Stimulated activated CD4-positive, alpha-beta T cell treated with anti-CD3 and anti-CD28 coated beads, Interleukin-15, amount 100 ng/mL, for 24 hours (primary cell): ENCODE measurements around the gene GPR45.

Experiments used
- DNase-seq: peaks from one replicate; pipeline ENCODE4 v3.0.0-alpha.2; 2020

GPR45 gene

DNA sequence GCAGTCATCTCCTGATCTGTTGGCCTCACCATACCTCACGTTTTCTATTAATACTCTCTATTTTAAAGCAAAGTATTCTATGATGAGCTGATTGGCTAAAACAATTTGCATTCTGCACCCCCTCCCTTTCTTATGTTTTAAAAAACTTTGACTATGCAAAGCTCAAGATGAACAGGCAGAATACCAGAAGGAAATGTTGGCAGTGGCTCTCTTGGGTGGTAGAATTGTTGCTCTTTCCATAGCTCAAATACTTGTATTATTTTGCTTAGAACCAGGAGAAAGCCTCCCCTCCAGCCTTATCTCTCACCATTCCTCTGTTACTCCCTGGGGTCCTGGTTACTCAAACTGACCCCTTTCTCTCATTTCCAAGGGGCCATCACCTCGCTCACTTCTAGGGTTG is 14.4 kb downstream of the GPR45 start:
- DNase-seq = no peak

DNA sequence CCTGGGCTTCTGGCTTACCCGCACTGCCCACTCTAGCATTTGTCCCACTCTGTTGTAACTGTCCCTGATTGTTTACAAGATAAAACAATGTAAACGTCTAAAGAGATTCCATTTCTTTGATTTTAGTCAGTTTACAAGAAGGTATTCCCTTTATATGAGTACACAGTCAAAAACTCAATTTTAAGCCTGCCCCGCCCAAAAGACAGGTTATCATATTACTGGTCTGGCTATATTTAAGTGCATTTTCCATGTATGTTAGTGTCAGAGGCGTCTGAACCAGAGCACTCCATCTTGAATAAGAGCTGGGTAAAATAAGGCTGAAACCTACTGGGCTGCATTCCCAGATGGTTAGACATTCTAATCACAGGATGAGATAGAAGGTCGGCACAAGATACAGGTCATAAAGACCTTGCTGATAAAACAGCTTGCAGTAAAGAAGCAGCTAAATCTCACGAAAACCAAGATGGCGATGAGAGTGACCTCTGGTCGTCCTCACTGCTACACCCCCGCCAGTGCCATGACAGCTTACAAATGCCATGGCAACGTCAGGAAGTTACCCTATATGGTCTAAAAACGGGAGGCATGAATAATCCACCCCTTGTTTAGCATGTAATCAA is 15.0 kb downstream of the GPR45 start:
- DNase-seq = no peak

DNA sequence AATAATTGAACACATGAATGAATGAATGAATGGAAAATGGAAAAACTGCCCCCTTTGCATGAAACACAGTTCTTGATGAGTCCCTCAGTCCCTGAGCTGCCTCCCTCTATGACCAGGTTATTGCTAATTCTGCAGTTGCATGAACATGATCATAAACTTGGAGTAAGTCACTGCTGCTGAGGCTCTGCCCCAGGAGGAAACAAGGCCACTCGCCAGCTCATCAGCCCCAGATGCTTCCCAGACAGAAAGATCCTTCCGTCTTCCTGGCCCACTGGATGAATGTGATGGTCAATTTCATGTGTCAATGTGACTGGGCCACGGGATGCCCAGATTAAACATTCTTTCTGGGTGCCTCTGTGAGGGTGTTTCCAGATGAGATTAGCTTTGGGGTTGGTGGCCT is 16.4 kb downstream of the GPR45 start:
- DNase-seq = no peak

DNA sequence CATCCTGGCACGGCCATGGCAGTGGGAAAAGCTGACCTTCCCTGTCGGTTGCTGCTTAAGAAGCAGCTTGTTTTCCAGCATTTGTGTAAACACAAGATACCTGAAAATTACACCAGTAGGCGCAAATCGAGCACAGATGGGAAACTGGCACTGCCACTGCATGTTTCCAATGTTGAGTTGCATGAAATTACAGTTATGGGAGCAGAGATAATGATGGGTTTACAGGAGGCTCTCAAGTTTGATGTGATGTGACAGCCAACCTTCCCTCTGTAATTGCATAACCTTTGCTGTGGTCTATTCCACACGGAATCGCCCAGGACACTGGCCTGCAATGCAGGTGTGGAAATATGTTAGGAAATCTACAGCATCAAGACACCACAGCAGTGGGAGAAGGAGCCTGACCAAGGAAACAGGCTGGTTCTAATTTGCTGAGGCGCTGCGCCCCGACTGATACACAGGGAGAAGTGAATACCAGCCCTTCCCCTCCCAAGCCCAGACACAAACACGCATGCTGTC is 17.4 kb downstream of the GPR45 start:
- no peak for DNase-seq

DNA sequence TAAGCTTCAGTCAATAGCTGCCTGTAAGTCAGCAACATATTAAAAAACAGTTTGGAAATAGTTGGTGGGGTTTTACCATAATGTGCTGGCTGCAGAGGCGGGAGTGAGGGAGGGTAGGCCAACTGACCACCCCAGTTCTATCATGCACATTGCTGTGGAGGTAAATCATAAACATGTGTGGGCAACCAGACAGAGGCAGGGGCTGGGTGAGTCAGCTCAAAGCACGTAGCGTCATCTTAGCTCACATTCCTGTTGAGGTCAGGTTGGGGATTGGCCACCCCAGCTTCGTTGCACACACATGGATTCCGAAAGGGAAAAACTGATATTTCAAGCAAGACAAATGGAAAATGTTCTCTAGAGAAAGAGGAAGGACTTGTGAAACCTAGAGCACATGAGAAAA is 19.5 kb downstream of the GPR45 start:
- no peak for DNase-seq

DNA sequence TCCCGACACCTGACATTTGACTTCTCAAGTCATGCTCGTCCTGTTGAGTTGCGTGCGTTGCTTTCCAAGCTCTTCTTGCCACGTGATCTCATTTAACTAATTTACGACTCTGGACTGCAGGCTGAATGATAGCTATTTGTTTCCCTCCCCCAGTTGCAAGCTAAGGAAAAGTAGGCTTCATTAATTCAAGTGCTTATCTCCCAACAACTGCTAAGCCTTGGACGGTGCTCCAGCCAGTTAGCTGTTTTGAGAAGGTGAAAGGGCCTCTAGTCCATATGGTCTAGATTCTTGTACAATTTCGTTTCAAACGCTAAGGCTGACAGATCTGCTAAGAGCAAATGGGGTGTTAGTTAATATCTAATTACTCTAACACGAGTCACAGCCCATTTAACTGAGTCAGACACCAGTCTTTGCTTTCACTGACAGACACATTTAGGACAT is 21.1 kb downstream of the GPR45 start:
- no peak for DNase-seq

DNA sequence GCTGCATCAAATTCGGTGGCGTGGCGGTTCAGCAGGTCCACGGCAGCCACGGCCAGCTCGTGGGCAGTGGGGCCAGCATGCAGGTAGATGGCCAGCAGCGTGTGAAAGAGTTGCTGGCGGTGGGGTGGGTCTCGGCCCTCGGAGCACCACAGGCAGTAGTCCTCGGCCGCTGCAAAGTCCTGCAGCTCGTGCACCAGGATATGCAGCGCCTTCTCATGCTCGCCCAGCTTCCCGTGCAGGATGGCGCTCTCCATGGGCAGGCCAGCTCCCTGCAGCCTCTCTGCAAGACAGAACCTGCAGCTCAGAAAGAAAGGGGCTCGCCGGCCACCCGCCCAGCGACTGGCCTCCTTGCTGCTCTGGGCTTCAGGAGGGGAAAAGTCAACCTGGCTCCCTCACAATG is 27.9 kb downstream of the GPR45 start:
- no peak for DNase-seq

DNA sequence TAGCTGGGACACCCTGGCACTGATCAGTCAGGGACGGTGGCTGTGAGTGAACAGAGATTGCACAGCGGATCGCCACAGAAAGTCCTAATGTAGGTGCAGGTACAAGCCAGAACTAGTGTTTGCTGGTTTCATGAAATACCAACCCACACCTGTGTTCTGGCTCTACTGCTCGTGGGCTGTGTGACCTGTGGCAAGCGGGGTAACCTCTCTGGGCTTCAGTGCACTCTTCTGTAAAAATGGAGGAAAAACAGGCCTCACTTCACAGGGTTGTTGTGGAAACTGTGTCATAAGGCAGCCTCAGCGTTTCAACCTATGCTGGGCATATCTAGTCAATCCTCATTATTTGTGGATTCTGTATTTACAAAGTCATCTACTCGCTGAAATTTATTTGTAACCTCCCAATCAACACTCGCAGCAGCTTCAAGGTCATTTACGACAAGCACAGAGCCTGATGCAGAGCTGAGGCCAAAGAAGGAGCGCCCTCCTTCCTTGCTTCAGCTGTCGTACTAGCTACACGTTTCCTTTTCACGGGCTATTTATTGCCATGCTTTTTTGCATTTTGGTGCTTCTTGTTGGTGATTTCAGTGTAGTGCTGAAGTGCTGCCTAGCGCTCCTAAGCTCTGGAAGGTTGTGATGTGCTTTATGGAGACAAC is 30.0 kb downstream of the GPR45 start:
- DNase-seq = no peak

DNA sequence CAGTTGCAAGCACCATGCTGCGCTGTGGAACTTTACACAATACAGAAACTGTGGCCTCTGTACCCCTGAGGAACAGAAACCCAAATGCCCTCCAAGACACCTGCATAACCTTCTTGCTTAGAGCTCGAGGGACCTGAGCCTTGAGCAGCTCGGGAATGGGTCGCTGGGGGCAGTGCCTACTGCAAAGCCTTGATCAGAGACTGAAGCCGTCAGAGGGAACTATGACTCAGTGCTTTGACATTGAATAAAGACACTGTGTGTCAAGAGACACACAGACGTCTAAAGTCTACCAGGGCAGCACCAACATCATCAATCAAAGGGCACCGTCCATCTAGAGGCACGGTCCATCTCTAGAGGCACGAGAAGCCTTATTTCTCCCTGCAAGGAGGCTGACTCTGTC is 30.6 kb downstream of the GPR45 start:
- DNase-seq = no peak

DNA sequence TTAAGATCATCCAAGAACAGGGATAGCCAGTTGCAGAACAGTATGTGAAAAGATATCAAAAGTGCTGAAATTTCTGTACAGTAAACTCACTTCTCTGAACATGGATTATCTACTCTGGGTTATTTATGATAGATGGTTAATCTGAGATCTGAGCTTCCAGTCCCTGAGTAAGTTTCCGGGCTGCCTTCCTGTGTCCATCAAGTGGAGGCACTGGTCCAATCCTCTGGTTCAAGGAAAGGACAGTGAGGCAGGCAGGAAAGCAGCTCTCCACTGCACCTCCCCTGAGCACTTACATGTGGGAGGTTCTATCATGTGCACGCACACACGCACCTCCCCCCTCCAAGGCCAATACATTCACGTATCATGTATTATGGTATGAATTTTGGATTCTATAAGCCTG is 32.5 kb downstream of the GPR45 start:
- no peak for DNase-seq

DNA sequence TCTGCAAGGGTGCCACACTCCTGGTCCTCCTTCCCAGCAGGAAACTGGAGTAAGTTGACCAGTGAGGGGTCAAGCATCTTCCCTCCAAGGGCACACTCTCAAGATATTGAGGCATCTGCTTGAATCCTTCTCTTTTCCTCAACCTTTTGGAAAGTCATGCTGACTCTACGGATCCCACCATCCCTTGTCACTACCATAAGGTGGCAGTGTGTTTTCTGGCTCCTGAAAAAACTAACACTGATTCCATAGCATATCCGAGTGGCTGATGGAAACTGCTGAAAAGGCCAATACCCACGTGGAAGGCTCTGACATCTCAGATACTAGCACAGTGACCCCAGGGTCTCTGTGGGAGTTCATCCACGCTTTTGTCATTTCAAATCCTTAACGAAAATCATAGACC is 37.1 kb downstream of the GPR45 start:
- no peak for DNase-seq

DNA sequence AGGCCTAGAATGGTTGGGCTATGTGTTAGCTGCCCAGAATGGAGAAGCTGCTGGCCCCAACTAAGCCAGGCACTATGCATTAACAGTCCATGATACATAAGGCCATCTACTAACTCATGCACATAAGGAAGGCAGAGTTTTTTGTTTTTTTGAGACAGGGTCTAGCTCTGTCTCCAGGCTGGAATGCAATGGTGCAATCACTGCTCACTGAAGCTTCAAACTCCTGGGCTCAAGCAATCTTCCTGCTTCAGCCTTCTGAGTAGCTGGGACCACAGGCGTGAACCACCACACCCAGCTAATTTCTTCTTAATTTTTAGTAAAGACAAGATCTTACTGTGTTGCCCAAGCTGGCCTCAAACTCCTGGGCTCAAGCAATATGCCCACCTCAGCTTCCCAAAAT is 37.6 kb downstream of the GPR45 start:
- no peak for DNase-seq

DNA sequence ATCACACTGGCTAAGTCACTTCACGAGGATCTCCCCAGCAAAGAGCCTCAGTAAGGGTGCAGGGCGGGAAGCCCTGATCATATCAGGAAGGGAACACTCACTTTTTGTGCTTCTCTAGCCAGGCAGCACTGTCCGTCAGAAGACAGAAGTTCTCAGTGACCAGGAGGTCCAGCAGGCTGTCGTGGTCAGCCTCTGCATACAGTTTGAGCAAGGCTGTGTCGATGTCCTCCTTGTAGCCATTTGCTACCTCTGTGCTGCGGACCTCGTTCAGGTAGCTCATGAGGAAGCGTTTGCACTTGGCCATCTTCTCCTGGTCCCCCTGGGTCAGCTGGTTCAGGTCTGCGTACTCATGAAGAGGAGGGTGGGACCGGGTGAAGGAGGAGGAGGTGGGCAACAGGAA is 38.7 kb downstream of the GPR45 start:
- DNase-seq = no peak

DNA sequence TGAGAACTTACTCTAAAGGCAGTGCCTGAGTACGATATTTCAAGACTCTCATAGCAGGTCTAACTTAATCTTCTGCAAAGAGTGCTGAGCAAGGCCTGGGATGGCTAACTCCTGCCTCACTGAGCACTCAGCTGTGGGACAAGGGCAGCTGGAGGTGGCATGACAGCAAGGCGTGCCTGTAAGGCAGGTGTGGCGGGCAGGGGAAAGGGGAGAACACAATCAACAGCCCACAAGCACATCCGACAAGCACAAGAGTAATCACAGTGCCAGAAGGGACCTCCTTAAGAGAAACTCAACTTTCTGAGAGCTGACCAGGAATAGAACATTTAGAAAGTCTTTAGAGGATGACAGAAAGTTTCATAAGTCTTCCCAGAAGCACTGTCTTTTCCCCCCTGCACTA is 42.0 kb downstream of the GPR45 start:
- DNase-seq = no peak

DNA sequence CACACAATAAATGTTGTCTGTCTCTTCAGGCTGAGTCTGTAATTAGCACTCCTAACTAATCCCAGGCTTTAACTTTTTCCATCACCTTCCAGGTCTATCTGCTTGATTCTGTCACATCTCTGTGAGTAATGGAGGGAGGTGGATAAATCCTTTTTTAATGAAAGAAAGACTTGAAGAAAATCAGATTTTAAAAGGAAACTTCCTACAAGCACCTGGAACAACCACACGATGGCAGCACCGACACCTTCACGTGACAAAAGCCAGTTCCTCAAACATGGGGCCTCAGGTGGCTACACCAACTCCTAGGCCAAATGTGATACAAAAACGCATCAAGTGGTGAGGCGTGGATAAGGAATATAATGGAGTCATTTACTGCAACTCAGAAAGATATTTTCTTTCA is 46.1 kb downstream of the GPR45 start:
- DNase-seq = peak; percentile 48

DNA sequence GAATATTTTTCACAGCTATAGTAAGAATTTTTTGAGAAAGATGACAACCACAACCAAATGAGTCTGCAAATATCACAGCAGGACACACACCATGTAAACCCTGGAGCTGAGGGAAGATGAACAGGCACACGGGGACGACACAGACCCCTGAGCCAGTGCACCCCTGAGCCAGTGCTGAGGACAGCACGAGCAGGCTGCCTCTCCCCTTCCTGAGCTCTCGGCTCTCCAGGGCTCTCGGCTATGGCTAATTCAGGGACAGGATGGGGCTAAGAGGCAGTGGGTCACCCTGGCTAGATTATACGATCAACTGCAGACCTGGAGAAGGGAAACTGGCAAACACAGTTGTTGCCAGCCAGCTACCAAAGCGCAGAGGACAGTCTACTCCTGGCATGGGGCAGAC is 46.6 kb downstream of the GPR45 start:
- no peak for DNase-seq

DNA sequence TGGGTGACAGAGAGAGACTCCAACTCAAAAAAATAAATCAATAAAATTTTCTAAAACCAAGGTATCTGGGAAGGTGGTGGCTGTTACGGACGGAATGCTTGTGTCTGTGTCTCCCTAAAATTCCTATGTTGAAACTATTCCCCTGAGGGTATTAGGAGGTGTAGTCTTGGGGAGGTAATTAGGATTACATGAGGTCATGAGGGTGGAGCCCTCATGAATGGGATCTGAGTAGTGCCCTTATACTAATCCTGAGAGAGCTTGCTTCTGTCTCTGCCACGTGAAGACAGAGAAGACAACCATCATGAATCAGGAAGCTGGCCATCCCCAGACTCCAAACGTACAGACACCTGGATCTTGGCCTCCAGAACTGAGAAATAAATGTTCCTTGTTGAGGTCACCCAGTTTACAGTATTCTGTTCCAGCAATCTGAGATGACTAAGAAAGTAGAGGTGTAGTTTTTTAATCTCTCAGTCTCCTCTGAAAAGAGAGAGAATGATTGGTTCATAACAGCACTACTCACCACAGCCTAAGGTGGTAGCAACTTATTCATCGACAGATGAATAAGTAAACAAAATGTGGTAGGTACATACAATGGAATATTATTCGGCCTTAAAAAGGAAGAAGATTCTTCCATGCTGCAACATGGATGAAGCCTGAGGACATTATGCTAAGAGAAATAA is 49.6 kb downstream of the GPR45 start:
- no peak for DNase-seq

DNA sequence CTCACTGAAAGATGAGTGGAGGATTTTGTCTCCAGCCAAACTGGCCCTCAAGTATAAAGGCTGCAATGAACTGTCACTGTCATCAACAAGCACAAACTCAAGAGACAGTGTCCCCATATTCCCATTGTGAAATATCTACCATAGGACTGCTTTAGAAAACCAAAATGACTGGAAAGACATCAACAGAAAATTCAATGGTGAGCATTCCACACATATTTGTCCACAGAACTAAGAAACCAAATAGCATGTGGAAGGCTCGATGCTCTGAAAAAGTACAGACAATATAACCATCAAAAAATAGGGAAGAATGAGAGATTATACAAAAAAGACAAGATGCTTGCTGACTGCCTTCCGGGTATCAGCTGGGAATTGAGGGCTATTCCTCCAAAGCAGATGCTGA is 50.4 kb downstream of the GPR45 start:
- no peak for DNase-seq
